H1 (cell line): ENCODE results near the gene GRID2. TPM values are rescaled to one million over a fixed set of nuclear protein-coding genes. Genes with fewer than 3 reads are reported as not detected.

ENCODE experiments used
- CTCF ChIA-PET: fragments of 300-600 bp; sonication (Branson Sonifier 250); formaldehyde crosslinking; loops from one replicate; lab custom pipeline; 2021; ENCODE audit not compliant: partially characterized antibody; lab: Charles Lee
- POLR2A ChIA-PET: fragments of 300-600 bp; sonication (Branson Sonifier 250); formaldehyde crosslinking; loops from one replicate; lab custom pipeline; 2021; ENCODE audit warnings: inconsistent platforms; ENCODE audit not compliant: partially characterized antibody; lab: Charles Lee
- DNase-seq, 2 experiments: peaks; one replicate each; pipeline versions ENCODE4 v3.0.0 to v3.0.0-alpha.2; 2010 to 2022; ENCODE audit warnings: low spot score in 2 of 2, low read depth in 1 of 2, mixed read lengths in 1 of 2
- FAIRE-seq: peaks from 2 replicates; lab custom pipeline; 2011; peaks lifted over from hg19 to GRCh38; lab: Jason Lieb, UNC
- H2AFZ ChIP-seq: 2 replicates; pipeline ENCODE4 v1.8.1; 2012; ENCODE audit warnings: low read length, inconsistent platforms
- H2AK5ac ChIP-seq: 2 replicates; pipeline ENCODE4 v1.6.1; 2013; ENCODE audit warnings: low read depth, low read length
- H2BK120ac ChIP-seq: replicated peaks from 2 replicates; pipeline ENCODE3; 2013; ENCODE audit warnings: low read depth, low read length, inconsistent platforms
- H2BK12ac ChIP-seq: 2 replicates; pipeline ENCODE4 v1.6.1; 2013; ENCODE audit warnings: low read depth, low read length
- H2BK15ac ChIP-seq: 2 replicates; pipeline ENCODE4 v1.6.1; 2013; ENCODE audit warnings: low read length
- H2BK20ac ChIP-seq: 2 replicates; pipeline ENCODE4 v1.6.1; 2013; ENCODE audit warnings: low read length
- H2BK5ac ChIP-seq: 2 replicates; pipeline ENCODE4 v1.6.1; 2013; ENCODE audit warnings: low read depth, low read length
- H3K14ac ChIP-seq: 2 replicates; pipeline ENCODE4 v1.6.1; 2013; ENCODE audit warnings: inconsistent platforms; ENCODE audit not compliant: insufficient read length
- H3K18ac ChIP-seq: 2 replicates; pipeline ENCODE4 v1.6.1; 2013; ENCODE audit warnings: low read length; ENCODE audit errors: extremely low read depth
- H3K23ac ChIP-seq: 2 replicates; pipeline ENCODE4 v1.6.1; 2013; ENCODE audit warnings: inconsistent platforms; ENCODE audit not compliant: insufficient read length
- H3K23me2 ChIP-seq: 2 replicates; pipeline ENCODE4 v1.6.1; 2013; ENCODE audit warnings: low read depth, low read length
- H3K27ac ChIP-seq: 2 replicates; pipeline ENCODE4 v1.6.1; 2011; ENCODE audit warnings: low read depth, low read length, inconsistent platforms
- H3K27me3 ChIP-seq, 4 experiments: replicated peaks in 1 of 4; 1 replicate in 1 of 4; 2 replicates in 3 of 4; pipeline versions ENCODE4 v1.6.1 to v1.8.1; 2011 to 2013; ENCODE audit warnings: low read length in 3 of 4, mild to moderate bottlenecking in 3 of 4, inconsistent platforms in 2 of 4, mixed read lengths in 2 of 4, moderate library complexity in 1 of 4; ENCODE audit not compliant: control insufficient read depth in 3 of 4, insufficient read depth in 3 of 4; ENCODE audit errors: extremely low read depth in 1 of 4
- H3K36me3 ChIP-seq, 4 experiments: 2 replicates each; pipeline versions ENCODE4 v1.6.1 to v1.8.1; 2011 to 2013; ENCODE audit warnings: mild to moderate bottlenecking in 4 of 4, low read length in 3 of 4, moderate library complexity in 2 of 4, control low read depth in 1 of 4, inconsistent platforms in 1 of 4; ENCODE audit not compliant: insufficient read depth in 4 of 4, control insufficient read depth in 2 of 4
- H3K4ac ChIP-seq: replicated peaks from 2 replicates; pipeline ENCODE3; 2013; ENCODE audit warnings: low read length, low read depth, mixed read lengths, inconsistent platforms; ENCODE audit not compliant: insufficient read length
- H3K4me1 ChIP-seq, 4 experiments: replicated peaks in 1 of 4; 1 replicate in 1 of 4; 2 replicates in 3 of 4; pipeline versions ENCODE4 v1.6.1 to v1.8.1; 2011 to 2013; ENCODE audit warnings: low read length in 3 of 4, inconsistent platforms in 2 of 4, mixed read lengths in 1 of 4; ENCODE audit not compliant: insufficient read depth in 4 of 4, control insufficient read depth in 3 of 4
- H3K4me2 ChIP-seq, 2 experiments: 2 replicates each; pipeline versions ENCODE4 v1.6.1 to v1.8.1; 2011 to 2013; ENCODE audit warnings: low read depth in 2 of 2, low read length in 2 of 2, control low read depth in 1 of 2, inconsistent platforms in 1 of 2, mild to moderate bottlenecking in 1 of 2; ENCODE audit not compliant: insufficient read depth in 1 of 2
- H3K4me3 ChIP-seq, 4 experiments: fragments of 200-600, 300-600 bp in 1 of 4; sonication (generic), shearing (Covaris generic), sonication (Bioruptor Twin) in 1 of 4; 2 replicates each; pipeline versions ENCODE4 v1.5.1 to v1.8.1; 2011 to 2016; ENCODE audit warnings: low read length in 4 of 4, low read depth in 3 of 4, control low read depth in 2 of 4, inconsistent platforms in 2 of 4, mild to moderate bottlenecking in 2 of 4, mixed read lengths in 1 of 4, moderate library complexity in 1 of 4; ENCODE audit not compliant: insufficient read depth in 2 of 4; ENCODE audit errors: extremely low read depth in 1 of 4
- H3K56ac ChIP-seq: replicated peaks from 2 replicates; pipeline ENCODE3; 2013; ENCODE audit warnings: low read depth, mild to moderate bottlenecking, mixed read lengths, low read length, inconsistent platforms; ENCODE audit not compliant: insufficient read length
- H3K79me1 ChIP-seq: 2 replicates; pipeline ENCODE4 v1.6.1; 2013; ENCODE audit warnings: low read depth, low read length, control low read depth
- H3K79me2 ChIP-seq, 2 experiments: 2 replicates each; pipeline versions ENCODE4 v1.6.1 to v1.8.1; 2012 to 2013; ENCODE audit warnings: low read length in 2 of 2, mild to moderate bottlenecking in 2 of 2, inconsistent platforms in 1 of 2; ENCODE audit not compliant: insufficient read depth in 2 of 2, control insufficient read depth in 1 of 2
- H3K9ac ChIP-seq, 4 experiments: replicated peaks in 1 of 4; 1 replicate in 1 of 4; 2 replicates in 3 of 4; pipeline versions ENCODE4 v1.6.1 to v1.8.1; 2011 to 2013; ENCODE audit warnings: low read depth in 3 of 4, low read length in 3 of 4, control low read depth in 2 of 4, mild to moderate bottlenecking in 2 of 4, moderate library complexity in 2 of 4, inconsistent platforms in 1 of 4; ENCODE audit errors: extremely low read depth in 1 of 4
- H3K9me3 ChIP-seq, 2 experiments: 2 replicates each; pipeline versions ENCODE4 v1.6.1 to v1.8.1; 2012 to 2013; ENCODE audit warnings: mild to moderate bottlenecking in 2 of 2, moderate library complexity in 2 of 2, control low read depth in 1 of 2, inconsistent platforms in 1 of 2, low read depth in 1 of 2, low read length in 1 of 2, mixed read lengths in 1 of 2; ENCODE audit not compliant: insufficient read depth in 2 of 2
- H4K20me1 ChIP-seq, 2 experiments: replicated peaks in 1 of 2; 2 replicates each; pipeline versions ENCODE3 to v1.8.1; 2011 to 2013; ENCODE audit warnings: inconsistent platforms in 2 of 2, low read length in 2 of 2, mild to moderate bottlenecking in 1 of 2; ENCODE audit not compliant: insufficient read depth in 2 of 2, control insufficient read depth in 1 of 2
- H4K5ac ChIP-seq: 2 replicates; pipeline ENCODE4 v1.6.1; 2013; ENCODE audit warnings: low read length, low read depth, mixed read lengths, inconsistent platforms; ENCODE audit not compliant: insufficient read length
- H4K8ac ChIP-seq: 2 replicates; pipeline ENCODE4 v1.8.0; 2013; ENCODE audit warnings: mild to moderate bottlenecking, moderate library complexity, low read length, inconsistent platforms; ENCODE audit not compliant: insufficient read depth; ENCODE audit errors: extremely low read depth
- H4K91ac ChIP-seq: replicated peaks from 2 replicates; pipeline ENCODE3; 2013; ENCODE audit warnings: low read length, mixed read lengths, inconsistent platforms; ENCODE audit not compliant: insufficient read length
- E2F6 ChIP-seq: IDR thresholded peaks from 2 replicates; pipeline ENCODE4 v1.6.1; 2012; ENCODE audit warnings: inconsistent platforms
- EZH2 ChIP-seq: fragments of 200-600 bp; sonication (generic); IDR thresholded peaks from 2 replicates; pipeline ENCODE4 v1.7.1; 2012; ENCODE audit warnings: low read depth, mild to moderate bottlenecking, moderate library complexity, low read length, inconsistent platforms; ENCODE audit not compliant: severe bottlenecking
- FOSL1 ChIP-seq: IDR thresholded peaks from 2 replicates; pipeline ENCODE4 v1.6.1; 2011; ENCODE audit warnings: mild to moderate bottlenecking, low read depth, low read length, moderate library complexity; ENCODE audit not compliant: insufficient read depth
- KDM5A ChIP-seq: fragments of 200-600 bp; IDR thresholded peaks from 2 replicates; pipeline ENCODE4 v1.7.1; 2012; ENCODE audit warnings: mild to moderate bottlenecking, low read length, inconsistent platforms, mixed read lengths
- MAX ChIP-seq: IDR thresholded peaks from 2 replicates; pipeline ENCODE4 v1.6.1; 2012; ENCODE audit warnings: inconsistent platforms
- RNF2 ChIP-seq: fragments of 200-900, 300-1000 bp; sonication (generic); IDR thresholded peaks from 2 replicates; pipeline ENCODE4 v1.7.1; 2016; ENCODE audit warnings: borderline replicate concordance, low read depth, mild to moderate bottlenecking, antibody characterized with exemption, low read length; ENCODE audit not compliant: poor library complexity, severe bottlenecking; ENCODE audit errors: missing control alignments
- SIRT6 ChIP-seq: IDR thresholded peaks from one replicate; pipeline ENCODE4 v1.7.1; 2012; ENCODE audit warnings: low read length, inconsistent platforms
- SP2 ChIP-seq: IDR thresholded peaks from 2 replicates; pipeline ENCODE4 v1.6.1; 2012; ENCODE audit warnings: mild to moderate bottlenecking, low read length, inconsistent platforms
- SP4 ChIP-seq: IDR thresholded peaks from 2 replicates; pipeline ENCODE4 v1.6.1; 2012; ENCODE audit warnings: low read length, inconsistent platforms
- WGBS, 2 experiments: shearing (Covaris generic) in 1 of 2; methylation state at CpG; one replicate each; pipeline versions ENCODE4 v1.1.6 to v1.1.7; 2013 to 2015; ENCODE audit warnings: low lambda C conversion rate in 2 of 2, mixed read lengths in 2 of 2, inconsistent platforms in 1 of 2, low coverage in 1 of 2, missing lambda C conversion rate in 1 of 2; ENCODE audit not compliant: insufficient replicate concordance in 2 of 2, insufficient coverage in 1 of 2, insufficient read length in 1 of 2; ENCODE audit errors: extremely low coverage in 1 of 2, missing lambda C conversion rate in 1 of 2; 5-methylcytosine and 5-hydroxymethylcytosine counted together
- polyA plus RNA-seq, 7 experiments: library from polyadenylated mRNA; depleted of rRNA in 3 of 7; stranded (reverse) in 5 of 7; unstranded in 2 of 7; fragments of >200 nt in 5 of 7; fragments of 200-250 nt in 2 of 7; gene quantifications; 1 replicate in 5 of 7; 2 replicates in 1 of 7; 4 replicates in 1 of 7; pipeline versions ENCODE4 v1.2.1 to v1.2.3, GENCODE V29; 2011 to 2013; ENCODE audit warnings: missing spikeins in 2 of 7, mixed read lengths in 2 of 7
- total RNA-seq: library from RNA; stranded (reverse); fragmentation: NEBNext Ultra II Directional; extraction: Animal tissue kit (Norgen Biotek cat#: 25700); gene quantifications from 2 replicates; pipeline ENCODE4 v1.2.1, GENCODE V29; 2021

Gene GRID2
- total and polyA plus RNA-seq, 2 of the 8 experiments (the other 6 are each of a cell fraction or from before 2014, with no cell fraction given) = 31.1 to 81.9 TPM

GRCh38 chr4:93502991-93503390, 1199.2 kb downstream of the GRID2 start:
- no peaks in the 10 kb centered on the region for H3K9me3 ChIP-seq
- H3K4ac ChIP-seq = no peak overlapping the region
- H2BK120ac ChIP-seq = no peak overlapping the region
- 86% methylated on average over 2 of the region's 2 CpGs; no CpG with 5 or more reads in 1 of the 2 experiments for WGBS, 2 experiments
- no peak overlapping the region for H4K91ac ChIP-seq
- no peak overlapping the region for H3K23ac ChIP-seq
- no peak overlapping the region for H3K27ac ChIP-seq
- no peak overlapping the region for H4K5ac ChIP-seq
- H2BK12ac ChIP-seq = no peak overlapping the region
- H2BK15ac ChIP-seq = no peak overlapping the region
- H3K4me1 ChIP-seq = peaks cover 0 to 5% (median 0%) of the 10 kb centered on the region in 4 experiments; a peak in 1 of 7 replicates
- no peaks in the 10 kb centered on the region for H3K79me2 ChIP-seq
- H3K36me3 ChIP-seq = no peaks in the 10 kb centered on the region
- H3K79me1 ChIP-seq = no peaks in the 10 kb centered on the region; the same call in 1 of the 2 replicates
- H2BK20ac ChIP-seq = no peak overlapping the region
- H3K27me3 ChIP-seq = no peaks in the 10 kb centered on the region
- H4K8ac ChIP-seq = no peak overlapping the region
- no peak overlapping the region for H2BK5ac ChIP-seq
- ChIA-PET POLR2A (no interaction called here), CTCF (no interaction called here)
- DNase-seq (no peak), FAIRE-seq (no peak)
- no peak overlapping the region for H3K4me2 ChIP-seq
- no peaks in the 10 kb centered on the region for H3K23me2 ChIP-seq
- H3K18ac ChIP-seq = no peak overlapping the region
- H3K9ac ChIP-seq = no peak overlapping the region
- no peak overlapping the region for H3K14ac ChIP-seq
- no peak overlapping the region for H2AK5ac ChIP-seq
- H2AFZ ChIP-seq = no peak overlapping the region
- no peaks in the 10 kb centered on the region for H4K20me1 ChIP-seq
- no peak overlapping the region for H3K56ac ChIP-seq
- H3K4me3 ChIP-seq = no peak overlapping the region
- TF ChIP-seq MAX (no peak), SIRT6 (no peak), E2F6 (no peak), EZH2 (no peak), SP2 (no peak), KDM5A (no peak), RNF2 (no peak), SP4 (no peak), FOSL1 (no peak)
